Eye (tissue), 1 donor: ENCODE measurements around the gene SURF1.
"Not testable (repeated sequence)": the region's sequence is repeated elsewhere in the genome, so short reads cannot be mapped to it uniquely, and the experiment has no call there.

Source experiments
- DNase-seq: peaks from one replicate; pipeline ENCODE4 v3.0.0-alpha.2; 2015

Gene SURF1, protein sequence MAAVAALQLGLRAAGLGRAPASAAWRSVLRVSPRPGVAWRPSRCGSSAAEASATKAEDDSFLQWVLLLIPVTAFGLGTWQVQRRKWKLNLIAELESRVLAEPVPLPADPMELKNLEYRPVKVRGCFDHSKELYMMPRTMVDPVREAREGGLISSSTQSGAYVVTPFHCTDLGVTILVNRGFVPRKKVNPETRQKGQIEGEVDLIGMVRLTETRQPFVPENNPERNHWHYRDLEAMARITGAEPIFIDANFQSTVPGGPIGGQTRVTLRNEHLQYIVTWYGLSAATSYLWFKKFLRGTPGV

DNA sequence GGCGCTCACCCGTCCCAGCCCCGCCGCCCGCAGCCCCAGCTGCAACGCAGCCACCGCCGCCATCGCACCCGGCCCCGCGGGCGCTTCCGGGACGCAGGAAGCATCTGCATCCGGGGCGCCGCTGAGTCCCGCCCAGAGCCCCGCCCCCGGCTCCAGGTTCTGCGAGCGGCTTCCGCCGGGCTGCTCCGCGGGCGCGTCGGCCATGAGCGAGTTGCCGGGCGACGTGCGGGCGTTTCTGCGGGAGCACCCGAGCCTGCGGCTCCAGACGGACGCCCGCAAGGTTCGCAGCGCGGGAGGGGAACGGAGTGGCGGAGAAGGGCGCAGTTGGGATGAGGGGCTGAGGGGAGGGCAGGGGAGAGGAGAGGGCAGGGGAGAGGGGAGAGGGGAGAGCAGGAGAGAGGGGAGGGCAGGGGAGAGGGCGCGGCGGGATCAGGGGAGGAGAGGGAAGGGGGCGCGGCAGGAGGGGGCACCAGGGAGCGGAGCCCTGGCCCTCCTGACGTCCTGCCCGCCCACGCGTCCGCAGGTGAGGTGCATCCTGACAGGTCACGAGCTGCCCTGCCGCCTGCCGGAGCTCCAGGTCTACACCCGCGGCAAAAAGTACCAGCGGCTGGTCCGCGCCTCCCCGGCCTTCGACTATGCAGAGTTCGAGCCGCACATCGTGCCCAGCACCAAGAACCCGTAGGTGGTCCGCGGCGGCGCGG lies at the start of gene SURF1, which contains the start of gene SURF2:
Gene SURF1 (minus strand): TSS at position 97 of the 701 bp plus-strand sequence. CDS start 34 bp downstream, at position 63.
Gene SURF2 (plus strand): TSS at position 160 of the 701 bp plus-strand sequence. CDS start 43 bp downstream, at position 203.
- peak; percentile 93 for DNase-seq

DNA sequence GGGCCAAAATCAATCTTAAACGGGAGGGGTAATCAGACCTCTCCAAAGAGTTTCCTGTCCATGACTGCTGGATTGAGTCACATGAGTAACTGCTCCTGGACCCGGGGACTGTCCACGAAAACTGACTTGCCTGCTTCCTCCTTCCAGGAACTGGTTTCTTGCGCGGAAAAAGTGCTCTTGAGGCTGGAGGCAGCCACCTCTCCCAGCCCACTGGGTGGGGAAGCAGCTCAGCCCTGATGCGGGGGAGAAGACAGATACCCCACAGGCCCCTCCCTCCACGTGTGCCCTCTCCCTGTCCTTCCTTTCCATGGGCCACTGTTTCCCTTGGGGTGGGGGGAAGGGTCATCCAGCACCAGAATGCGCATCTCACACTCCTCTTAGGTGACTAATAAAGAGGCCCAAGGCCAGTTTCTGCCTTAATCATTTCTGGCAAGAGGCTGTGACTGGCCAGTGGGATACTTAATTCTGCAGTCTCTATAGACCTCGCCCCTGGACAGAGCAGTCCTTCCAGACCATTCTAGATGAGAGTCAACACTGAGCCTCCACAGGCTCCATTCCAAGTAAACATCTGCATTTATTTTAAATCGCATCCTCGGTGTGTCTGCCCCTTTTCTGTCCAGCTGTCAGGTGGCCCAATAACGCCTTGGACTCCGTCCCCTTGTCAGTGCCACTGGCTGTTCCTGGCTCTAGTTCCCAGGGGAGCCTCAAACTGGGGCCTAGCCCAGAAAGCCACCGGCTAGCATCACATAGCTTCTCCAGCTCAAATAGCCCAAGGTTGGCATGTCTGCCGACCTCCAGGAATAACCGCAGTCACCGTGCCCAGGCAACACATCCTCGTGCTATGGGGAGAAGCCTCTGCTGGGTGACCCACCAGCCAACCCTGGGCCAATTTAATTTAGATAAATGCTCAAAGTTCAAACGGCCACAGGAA lies 49.5 kb upstream of the SURF1 start:
- DNase-seq, result no peak

DNA sequence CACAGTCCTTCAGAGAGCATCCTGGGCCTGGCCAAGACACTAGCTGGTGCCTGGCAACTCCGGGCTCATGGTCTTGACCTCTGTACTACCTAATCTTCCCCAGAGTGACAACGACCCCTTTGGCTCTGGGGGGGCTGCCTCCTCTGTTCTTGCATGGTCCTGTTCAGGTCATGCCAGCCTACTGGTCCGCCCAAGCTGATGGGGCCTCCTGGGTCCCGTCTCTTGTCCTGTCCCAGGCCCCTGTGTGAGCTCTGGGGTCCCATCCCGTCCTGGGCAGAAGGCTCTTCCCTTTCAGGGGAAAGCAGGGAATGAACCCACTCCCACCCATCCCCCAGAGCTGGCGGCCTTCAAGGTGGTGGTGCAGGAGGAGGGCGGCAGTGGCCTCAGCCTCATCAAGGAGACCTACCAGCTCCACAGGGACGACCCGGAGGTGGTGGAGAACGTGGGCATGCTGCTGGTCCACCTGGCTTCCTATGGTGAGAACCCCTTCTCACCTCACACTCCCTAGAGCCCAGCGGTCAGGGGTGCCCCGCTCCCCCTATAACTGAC lies 48.2 kb upstream of the SURF1 start:
- no peak for DNase-seq

DNA sequence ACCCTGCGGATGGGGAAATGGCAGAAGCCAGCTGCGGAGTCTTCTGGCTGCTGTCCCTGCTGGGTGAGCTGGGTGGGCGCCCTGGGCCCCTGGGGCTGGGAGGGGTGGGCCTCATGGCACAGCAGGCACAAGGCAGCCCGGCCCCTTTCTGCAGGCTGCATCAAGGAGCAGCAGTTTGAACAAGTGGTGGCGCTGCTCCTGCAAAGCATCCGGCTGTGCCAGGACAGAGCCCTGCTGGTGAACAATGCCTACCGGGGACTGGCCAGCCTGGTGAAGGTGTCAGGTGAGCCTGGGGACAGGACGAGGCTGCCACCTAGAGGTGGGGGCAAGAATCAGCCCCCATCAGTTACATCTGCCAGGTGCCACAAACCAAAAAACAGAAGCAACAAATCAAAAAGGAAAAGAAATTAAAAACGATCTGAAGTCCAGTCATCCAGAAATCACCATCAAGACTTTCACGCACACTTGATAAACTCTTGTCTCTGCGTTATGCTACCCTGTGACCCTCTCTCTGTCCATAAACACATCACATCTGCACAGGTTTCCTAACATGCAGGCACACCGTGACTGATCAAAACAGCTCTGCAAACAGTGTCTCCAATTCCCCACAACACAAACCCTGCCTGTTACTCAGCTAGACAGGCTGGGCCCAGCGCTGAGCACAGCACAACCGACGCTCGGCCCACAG lies 47.6 kb upstream of the SURF1 start:
- DNase-seq, result no peak

DNA sequence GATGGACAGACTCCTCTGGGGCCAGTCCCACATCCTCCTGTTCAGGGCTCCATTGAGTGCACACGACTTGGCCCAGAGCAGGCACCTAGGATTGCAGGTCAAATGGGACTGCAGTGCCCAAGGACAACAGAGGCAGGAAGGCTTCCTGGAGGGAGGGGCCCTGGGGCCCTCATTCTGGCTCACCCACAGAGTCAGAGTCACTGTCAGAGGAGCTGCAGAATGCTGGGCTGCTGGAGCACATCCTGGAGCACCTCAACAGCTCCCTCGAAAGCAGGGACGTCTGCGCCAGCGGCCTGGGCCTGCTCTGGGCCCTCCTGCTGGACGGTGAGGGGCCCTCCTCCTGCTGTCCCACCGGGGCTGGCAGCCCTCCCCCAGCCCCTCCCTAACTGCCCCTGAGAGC lies 46.4 kb upstream of the SURF1 start:
- no peak for DNase-seq

DNA sequence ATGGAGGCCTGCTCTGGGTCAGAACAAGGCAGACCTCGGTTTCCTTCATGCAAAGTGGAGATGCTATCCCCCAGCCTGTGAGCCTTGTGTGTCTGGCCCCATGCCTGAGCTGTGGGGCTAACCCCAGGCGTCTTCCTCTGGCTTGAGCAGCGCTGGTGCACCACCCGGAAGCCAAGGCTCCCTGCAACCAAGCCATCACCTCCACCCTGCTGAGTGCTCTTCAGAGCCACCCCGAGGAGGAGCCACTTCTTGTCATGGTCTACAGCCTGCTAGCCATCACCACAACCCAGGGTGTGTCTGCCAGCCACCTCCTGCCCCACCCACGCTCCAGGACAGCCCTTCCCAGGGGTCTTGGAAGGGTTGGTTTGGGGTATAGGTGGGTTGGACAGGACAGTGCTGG lies 45.3 kb upstream of the SURF1 start:
- no peak for DNase-seq

DNA sequence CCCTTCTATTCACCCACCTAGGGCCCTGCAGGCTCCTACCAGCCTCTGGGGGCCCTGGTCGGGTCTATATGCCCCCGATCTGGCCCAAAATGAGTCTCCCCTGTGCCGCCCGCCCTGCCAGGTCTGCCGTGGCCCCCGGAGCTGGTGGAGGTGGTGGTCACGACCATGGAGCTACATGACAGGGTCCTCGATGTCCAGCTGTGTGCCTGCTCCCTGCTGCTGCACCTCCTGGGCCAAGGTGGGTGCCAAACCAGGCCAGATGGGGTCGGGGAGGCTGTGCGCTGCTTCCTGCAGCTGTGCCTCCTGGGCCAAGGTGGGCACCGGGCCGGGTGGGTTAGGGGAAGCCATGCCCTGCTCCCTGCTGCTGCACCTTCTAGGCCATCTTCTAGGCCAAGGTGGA lies 44.0 kb upstream of the SURF1 start:
- DNase-seq, result no peak

DNA sequence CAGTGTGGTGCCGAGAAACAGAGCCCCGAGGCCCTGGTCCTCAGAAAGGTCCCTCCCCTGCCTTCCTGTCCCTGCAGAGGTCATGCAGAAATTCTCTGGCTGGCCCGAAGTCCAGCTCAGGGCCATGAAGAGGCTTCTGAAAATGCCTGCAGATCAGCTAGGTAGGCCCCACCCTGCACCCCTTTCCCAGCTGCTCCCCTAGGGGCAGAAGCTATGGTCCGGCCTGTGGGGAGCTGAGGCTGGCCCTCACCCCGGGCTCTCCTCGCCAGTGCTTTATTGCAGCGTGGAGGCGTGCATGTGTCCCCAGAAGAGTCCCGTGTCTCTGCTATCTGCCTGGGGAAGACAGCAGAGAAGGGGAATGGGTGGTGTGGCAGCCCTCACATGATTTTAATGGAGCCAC lies 41.6 kb upstream of the SURF1 start:
- DNase-seq, result no peak

DNA sequence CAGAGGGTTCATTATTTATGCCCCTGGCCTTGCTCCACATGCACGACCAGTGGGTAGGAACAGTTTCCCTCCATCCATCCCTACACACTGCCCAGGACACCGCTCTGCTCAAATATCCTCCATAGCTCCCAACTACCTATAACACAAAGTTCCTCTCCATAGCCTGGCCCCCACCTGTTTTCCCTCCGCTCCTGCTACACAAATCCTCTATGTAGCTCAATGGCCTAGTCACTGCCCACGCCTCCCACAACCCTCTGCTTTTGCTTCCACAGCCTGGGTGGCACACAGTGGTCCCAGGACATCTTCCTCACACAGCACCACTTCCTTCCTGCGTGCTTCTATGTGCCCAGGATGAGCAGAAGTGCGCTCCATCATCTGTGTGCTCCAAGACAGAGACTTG lies 41.1 kb upstream of the SURF1 start:
- no peak for DNase-seq

DNA sequence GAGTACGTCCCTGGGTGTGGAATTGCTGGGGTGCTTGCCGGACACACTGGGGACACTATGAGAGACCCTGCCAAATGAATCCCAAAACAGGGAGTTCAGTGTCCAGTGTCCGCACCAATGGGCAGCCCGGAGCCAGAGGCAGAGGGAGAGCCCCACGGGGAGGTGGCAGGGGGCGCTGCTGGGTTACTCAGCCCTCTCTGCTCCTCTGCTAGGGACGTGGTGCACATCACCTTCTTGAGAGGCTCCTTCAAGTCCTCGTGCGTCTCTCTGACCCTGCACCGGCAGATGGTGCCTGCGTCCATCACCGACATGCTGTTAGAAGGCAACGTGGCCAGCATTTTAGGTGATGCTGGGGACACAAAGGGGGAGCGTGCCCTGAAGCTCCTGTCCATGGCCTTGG lies 40.7 kb upstream of the SURF1 start:
- no peak for DNase-seq

DNA sequence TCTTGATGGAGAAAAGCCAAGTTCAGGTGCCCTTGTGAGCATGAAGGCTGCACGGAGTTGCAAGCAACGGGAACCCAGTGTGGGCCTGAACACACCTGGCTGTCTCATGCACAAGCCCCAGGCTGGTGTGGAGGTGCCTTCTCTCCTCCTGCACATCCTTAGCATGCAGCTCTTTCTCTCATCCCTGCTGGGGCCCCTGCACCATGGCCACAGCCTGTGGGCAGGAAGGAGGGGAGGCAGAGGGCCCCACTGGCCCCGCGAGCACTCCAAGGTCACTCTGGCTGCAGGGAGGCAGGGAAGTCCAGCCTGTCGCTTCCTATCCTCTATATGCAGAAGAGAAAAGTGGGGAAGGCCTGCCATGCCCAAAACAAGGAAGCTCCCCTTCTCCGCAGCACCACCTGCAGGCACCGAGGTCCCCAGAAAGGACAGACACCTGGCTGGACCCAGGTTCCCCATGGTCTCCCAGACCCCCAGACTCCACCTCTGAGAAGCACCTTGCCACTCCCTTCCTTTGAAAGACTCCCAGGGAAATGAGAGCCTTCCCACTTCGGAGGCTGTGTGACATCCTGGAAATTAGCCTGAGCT lies 38.5 kb upstream of the SURF1 start:
- DNase-seq, result no peak

DNA sequence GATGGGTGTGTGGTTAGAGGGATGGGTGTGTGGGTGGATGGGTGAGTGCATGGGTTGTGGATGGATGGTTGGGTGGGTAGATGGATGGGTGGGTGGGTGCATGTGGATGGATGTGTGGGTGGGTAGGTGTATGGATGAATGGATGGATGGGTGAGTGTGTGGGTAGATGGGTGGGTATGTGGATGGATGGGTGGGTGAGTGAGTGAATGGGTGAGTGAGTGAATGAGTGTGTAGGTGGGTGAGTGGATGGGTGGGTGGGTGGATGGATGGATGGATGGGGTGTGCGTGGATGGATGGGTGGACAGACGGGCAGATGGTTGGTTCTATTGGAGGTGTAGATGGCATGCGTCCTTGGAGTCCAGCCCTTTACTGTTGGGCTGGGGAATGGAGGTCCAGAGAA lies 37.1 kb upstream of the SURF1 start:
- DNase-seq, result no peak

DNA sequence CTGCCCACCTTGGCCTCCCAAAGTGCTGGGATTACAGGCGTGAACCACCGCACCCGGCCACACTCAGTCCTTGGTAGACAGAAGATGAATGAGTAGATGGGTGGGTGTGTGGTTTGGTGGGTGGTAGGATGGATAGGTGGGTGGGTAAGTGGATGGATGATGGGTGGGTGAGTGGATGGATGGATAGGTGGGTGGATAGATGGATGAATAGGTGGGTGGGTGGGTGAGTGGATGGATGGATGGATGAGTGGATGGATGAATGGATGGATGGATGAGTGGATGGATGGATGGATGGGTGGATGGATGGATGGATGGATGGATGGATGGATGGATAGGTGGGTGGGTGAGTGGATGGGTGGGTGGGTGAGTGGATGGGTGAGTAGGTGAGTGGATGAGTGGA lies 36.0 kb upstream of the SURF1 start:
- not testable (repeated sequence) for DNase-seq

DNA sequence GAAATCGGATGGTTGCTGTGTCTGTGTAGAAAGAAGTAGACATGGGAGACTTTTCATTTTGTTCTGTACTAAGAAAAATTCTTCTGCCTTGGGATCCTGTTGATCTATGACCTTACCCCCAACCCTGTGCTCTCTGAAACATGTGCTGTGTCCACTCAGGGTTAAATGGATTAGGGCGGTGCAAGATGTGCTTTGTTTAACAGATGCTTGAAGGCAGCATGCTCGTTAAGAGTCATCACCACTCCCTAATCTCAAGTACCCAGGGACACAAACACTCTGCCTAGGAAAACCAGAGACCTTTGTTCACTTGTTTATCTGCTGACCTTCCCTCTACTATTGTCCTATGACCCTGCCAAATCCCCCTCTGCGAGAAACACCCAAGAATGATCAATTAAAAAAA lies 35.2 kb upstream of the SURF1 start:
- not testable (repeated sequence) for DNase-seq

DNA sequence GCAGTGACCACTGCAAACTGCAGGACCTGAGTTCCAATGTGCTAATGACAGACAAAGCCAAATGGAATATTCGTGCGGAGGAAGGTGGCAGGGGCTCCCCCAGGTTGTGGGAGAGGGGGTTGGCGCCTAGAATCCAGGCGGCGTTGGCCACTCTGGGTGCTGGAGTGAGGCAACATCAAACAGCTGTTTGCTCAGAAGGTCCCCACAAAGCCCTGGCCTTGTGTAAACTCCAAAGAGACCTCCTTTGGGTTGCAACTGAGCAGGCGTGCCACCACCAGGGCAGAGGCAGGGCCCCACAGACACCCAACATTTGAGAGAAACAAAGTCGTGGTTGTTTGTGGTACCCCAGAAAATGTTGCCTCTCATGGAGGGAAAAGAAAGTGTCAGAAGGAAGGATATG lies 34.4 kb upstream of the SURF1 start:
- no peak for DNase-seq

DNA sequence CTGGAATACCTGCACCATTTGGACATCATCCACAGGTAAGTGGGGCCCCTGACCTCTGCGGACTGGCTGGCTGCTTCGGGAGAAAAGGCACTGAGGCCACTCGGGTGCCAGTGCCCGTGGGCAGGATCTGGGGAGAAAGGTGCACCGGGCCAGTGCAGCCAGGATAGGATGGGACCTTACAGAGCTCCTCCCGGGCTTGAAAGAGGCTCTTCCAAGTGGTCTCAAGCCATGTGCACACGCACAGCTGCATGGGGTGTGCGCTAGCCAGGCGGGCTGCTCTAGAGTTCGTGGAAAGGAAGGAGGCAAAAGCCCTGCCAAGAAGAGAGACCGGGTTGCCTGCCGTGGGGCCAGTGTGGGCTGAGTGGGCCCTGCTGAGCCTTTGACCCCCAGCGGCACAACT lies 33.3 kb upstream of the SURF1 start:
- no peak for DNase-seq

DNA sequence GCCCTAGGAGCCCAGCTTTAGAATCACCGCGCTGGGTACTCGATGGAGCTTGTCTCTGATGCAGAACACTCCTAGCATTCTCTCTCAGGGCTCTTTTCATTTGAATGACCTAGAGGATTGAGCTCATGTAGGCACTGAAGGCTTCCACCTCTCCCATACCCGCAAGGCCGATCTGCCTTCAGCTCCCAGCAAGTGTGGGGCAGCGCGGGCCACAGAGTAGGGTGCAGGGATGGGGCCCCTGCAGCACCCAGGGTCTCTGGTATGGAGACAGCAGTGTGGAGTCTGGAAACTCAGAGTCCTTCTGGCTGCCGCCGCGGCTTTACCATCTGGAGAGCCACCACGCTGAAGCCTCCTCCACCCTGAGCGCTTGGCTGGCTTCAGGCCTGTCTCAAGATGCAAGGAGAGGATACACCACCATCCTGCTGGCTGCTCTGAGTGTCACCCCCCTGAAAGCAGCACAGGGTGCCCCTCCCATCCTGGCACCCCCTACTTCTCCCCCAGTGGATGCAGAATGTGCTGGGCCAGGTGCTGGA lies 32.8 kb upstream of the SURF1 start:
- DNase-seq, result no peak

DNA sequence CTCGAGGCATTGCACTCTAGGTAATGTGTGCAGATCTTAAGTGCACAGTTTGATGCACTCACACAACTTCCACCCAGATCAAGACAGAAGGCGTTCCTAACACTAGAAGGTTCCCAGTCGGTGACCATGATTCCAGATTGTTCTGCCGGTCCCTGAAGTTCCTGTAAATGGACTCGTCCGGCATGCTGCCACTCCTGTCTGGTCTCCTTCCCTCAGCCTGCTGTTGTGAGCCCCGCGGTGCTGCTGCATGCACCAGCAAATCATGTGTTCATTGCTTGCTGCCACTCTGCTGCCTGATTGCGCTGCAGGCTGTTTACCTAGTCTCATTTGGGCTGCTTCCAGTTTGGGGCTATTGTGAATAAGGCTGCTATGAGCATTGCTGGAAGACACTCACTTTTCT lies 31.4 kb upstream of the SURF1 start:
- DNase-seq, result no peak

DNA sequence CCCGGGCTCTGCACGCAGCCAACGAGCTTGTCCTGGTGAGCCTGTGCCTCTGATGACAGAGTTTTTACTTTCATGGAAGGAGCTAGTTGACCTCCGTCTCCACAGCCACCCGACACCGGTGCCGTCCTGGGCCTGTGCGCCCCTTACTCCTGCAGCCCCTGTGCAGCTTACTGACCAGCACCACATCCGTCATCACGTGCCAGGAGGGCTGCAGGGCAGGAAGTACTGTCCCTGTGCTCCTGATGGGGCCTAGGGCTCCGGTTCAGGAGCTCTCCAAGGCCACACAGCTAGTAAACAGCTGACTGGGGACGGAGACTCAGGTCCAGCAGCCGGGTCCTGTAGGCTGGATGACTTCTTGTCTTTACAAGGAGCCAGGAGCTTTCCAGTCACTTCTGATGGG lies 30.1 kb upstream of the SURF1 start:
- no peak for DNase-seq

DNA sequence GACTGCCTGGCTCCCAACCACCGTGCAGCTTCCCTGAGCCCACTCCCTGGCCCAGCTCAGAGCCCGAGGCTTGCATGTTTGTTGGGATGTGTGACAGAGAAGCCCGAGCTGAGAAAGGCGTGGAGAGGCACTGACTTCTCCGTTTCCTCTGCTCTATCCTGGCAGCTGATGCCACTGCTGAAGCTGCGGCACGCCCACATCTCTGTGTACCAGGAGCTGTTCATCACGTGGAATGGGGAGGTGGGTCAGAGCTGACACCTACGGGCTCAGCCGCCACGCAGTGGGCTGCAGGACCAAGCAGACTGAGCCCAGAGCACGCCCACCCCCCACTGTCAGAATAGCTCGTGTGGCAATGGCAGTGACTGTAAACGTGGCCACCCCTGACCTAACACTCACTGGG lies 29.2 kb upstream of the SURF1 start:
- DNase-seq, result no peak

DNA sequence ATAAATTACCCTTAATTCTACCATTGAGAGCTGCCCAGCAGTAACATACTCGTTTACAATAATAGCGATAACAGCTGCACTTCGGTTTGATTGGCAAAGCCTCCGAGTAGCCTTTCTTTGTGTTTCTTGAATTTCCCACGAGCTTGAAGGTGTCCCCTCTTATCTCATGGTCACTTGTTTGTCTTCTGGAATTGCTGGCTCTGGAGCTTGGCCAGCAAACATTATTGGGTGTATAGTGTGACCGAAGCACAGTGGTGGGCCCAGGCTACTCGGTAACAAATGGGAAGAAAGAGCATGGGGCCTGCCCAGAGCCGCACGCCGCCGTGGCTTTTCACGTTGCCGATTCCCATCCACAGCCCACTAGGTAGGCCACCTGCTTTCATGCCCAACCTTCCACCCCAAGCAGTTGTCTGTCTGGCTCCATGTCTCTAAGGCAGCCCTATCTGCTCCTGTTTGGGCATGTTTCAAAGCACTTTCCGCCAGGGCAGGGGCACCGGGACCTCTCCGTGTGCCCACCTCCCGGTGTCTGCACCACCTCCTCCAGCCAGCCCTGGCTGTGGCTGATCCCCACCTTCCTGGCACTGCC lies 28.5 kb upstream of the SURF1 start:
- DNase-seq, result no peak
